ENCODE measurements around the gene HABP4.

The HABP4 gene

DNA sequence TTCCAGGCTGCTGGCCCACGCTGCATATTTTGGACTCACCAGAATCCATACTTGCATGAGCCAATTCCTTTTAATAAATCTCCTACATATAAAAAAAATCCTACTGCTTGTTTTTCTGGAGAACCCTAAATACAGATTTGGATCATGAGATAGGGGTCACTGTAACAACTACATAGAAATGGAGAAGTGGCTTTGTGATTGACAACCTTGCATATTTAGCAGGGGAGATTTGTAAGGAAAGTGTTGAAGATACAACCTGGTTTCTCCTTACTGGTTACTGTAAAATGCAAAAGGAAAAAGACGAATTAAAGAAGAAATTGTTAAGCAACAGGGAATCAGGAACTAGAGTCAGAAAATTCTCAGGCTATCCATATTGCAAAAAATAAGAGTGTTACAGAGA lies 74.8 kb downstream of the HABP4 start:
- DNase-seq = no peak

DNA sequence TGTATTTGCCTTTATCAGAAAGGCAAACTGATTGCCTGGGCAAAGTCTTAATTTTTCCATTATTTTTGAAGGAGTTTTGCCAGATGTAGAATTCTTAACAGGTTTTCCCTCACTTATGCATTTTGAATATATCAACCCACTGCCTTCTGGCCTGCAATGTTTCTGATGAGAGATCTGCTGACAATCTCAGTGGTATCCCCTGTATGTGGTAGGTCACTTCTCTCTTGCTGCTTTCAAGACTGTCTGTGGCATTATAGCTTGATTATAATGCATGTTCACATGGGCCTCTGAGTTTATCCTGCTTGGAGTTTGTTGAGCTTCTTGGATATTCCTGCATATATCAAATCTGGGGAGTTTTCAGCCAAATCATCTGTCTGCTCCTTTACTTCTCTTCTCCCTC lies 82.2 kb downstream of the HABP4 start:
- DNase-seq = no peak

DNA sequence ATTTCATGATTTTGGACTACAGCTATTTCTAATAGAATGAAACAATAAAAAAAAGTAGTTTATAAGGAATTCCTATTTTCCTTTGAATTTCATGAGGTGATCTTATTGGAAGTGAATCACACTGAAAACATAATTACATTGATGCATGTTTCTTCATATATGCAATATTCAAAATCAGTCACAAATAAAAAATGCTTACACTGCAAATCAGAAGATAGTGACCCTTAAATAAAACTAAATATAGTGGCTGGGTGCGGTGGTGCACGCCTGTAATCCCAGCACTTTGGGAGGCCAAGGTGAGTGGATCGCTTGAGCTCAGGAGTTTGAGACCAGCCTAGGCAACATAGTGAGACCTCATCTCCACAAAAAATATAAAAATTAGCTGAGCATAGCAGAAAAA lies 90.1 kb downstream of the HABP4 start:
- DNase-seq = no peak
